OCI-LY7 (cell line): ENCODE results near the gene NPC1. TPM values are rescaled to one million over a fixed set of nuclear protein-coding genes. Genes with fewer than 3 reads are reported as not detected.

ENCODE experiments used
- BruUV-seq: library from RNA; stranded (reverse); fragments of 400-500 nt; replicated peaks from 2 replicates; lab custom pipeline; 2021; lab: Mats Ljungman, UMichigan
- CTCF ChIA-PET: fragments of 300-600 bp; sonication (Branson Sonifier 250); formaldehyde crosslinking; loops from one replicate; lab custom pipeline; 2022; ENCODE audit warnings: antibody characterized with exemption; ENCODE audit not compliant: unreplicated experiment; lab: Charles Lee
- POLR2A ChIA-PET: fragments of 300-600 bp; sonication (Branson Sonifier 250); formaldehyde crosslinking; loops from one replicate; lab custom pipeline; 2022; ENCODE audit warnings: antibody characterized with exemption; lab: Charles Lee
- DNase-seq: peaks from one replicate; pipeline ENCODE4 v3.0.0-alpha.2; 2015; ENCODE audit warnings: low spot score
- H2AFZ ChIP-seq: fragments of 200-600 bp; sonication (generic), shearing (Covaris generic); 2 replicates; pipeline ENCODE4 v1.6.1; 2014; ENCODE audit warnings: mild to moderate bottlenecking, antibody characterized with exemption, low read length, moderate library complexity
- H3K27ac ChIP-seq: fragments of 200-600 bp; sonication (generic); 2 replicates; pipeline ENCODE4 v1.5.1; 2014; ENCODE audit warnings: mixed run types, low read depth, mild to moderate bottlenecking, moderate library complexity, low read length, inconsistent platforms; ENCODE audit not compliant: poor library complexity, severe bottlenecking
- H3K36me3 ChIP-seq: fragments of 200-600 bp; sonication (generic); 2 replicates; pipeline ENCODE4 v1.6.1; 2014; ENCODE audit warnings: mild to moderate bottlenecking, antibody characterized with exemption, low read length, moderate library complexity, mixed read lengths; ENCODE audit not compliant: insufficient read depth
- H3K4me1 ChIP-seq: fragments of 200-600 bp; sonication (generic); 2 replicates; pipeline ENCODE4 v1.5.1; 2014; ENCODE audit warnings: mild to moderate bottlenecking, low read length; ENCODE audit not compliant: insufficient read depth, poor library complexity, severe bottlenecking
- H3K4me2 ChIP-seq: fragments of 200-600 bp; sonication (generic); 2 replicates; pipeline ENCODE4 v1.6.1; 2014; ENCODE audit warnings: mild to moderate bottlenecking, low read length
- H3K4me3 ChIP-seq: fragments of 200-600 bp; sonication (generic); 2 replicates; pipeline ENCODE4 v1.5.1; 2014; ENCODE audit warnings: mild to moderate bottlenecking, low read depth, low read length; ENCODE audit not compliant: poor library complexity, severe bottlenecking
- H3K79me2 ChIP-seq: fragments of 200-600 bp; sonication (generic); 2 replicates; pipeline ENCODE4 v1.6.1; 2016; ENCODE audit warnings: low read depth, mild to moderate bottlenecking, low read length, moderate library complexity, mixed read lengths; ENCODE audit not compliant: insufficient read depth
- H3K9me2 ChIP-seq: fragments of 200-600 bp; sonication (generic); 2 replicates; pipeline ENCODE4 v1.6.1; 2016; ENCODE audit warnings: mild to moderate bottlenecking, low read length, mixed read lengths; ENCODE audit not compliant: insufficient read depth
- H3K9me3 ChIP-seq: fragments of 200-600 bp; sonication (generic); 2 replicates; pipeline ENCODE4 v1.6.1; 2014; ENCODE audit warnings: mild to moderate bottlenecking, mixed run types, low read length, mixed read lengths
- H4K20me1 ChIP-seq: fragments of 200-600 bp; sonication (generic); 2 replicates; pipeline ENCODE4 v1.6.1; 2014; ENCODE audit warnings: mild to moderate bottlenecking, antibody characterized with exemption, low read length, moderate library complexity, mixed read lengths; ENCODE audit not compliant: insufficient read depth
- EZH2phosphoT487 ChIP-seq: fragments of 200-600 bp; sonication (generic); IDR thresholded peaks from 2 replicates; pipeline ENCODE4 v1.6.1; 2018; ENCODE audit warnings: low read depth, borderline replicate concordance, mild to moderate bottlenecking, mixed run types, antibody characterized with exemption, low read length, moderate library complexity, mixed read lengths
- intact Hi-C: fragments of 100-400 bp; cut with micrococcal nuclease; formaldehyde crosslinking; loops from one replicate; pipeline ENCODE4 v1.10.0; 2022; ENCODE audit not compliant: unreplicated experiment
- total RNA-seq, 2 experiments: library from RNA; depleted of rRNA in 1 of 2; stranded (reverse); fragments of >200 nt in 1 of 2; shearing (Covaris generic) in 1 of 2; gene quantifications; 2 replicates each; pipeline ENCODE4 v1.2.3, GENCODE V29; 2014 to 2022
- TF ChIP-seq, protein P1 (sequence below): fragments of 200-600 bp; sonication (generic); conservative IDR thresholded peaks from 2 replicates; pipeline ENCODE4 v1.5.1; 2014; ENCODE audit warnings: mild to moderate bottlenecking, antibody characterized with exemption, low read length, moderate library complexity, mixed read lengths

The NPC1 gene
- total RNA-seq, 2 experiments from 2014 or later: 26.0 to 38.9 TPM

DNA sequence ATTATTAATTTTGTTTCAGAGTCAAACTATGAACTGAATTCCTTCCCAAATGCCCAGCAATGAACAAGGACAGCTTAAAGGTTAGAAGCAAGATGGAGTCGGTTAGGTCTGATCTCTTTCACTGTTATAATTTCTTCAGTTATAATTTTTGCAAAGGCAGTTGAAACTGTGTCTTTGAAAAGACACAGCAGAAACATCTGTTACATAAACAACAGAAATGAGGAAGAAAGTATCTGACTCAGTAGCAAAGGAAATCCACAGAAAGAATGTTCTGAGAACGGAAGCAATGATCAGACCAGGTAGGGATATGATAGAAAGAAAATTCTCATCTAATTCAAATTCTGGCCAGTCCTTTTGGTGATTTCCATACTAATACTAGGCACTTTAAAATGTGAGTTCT, 88.2 kb downstream of the NPC1 start:
- Histone ChIP-seq H3K4me2 (peak overlapping the region; percentile 55), H3K9me3 (no peaks in the 10 kb centered on the region), H3K27ac (peak overlapping the region; percentile 44), H3K4me3 (no peak overlapping the region), H4K20me1 (no peaks in the 10 kb centered on the region), H3K9me2 (no peaks in the 10 kb centered on the region), H3K4me1 (peaks cover 33% of the 10 kb centered on the region), H3K36me3 (no peaks in the 10 kb centered on the region), H2AFZ (peak overlapping the region; percentile 96), H3K79me2 (no peaks in the 10 kb centered on the region)
- peak; percentile 43 for DNase-seq
- TF ChIP-seq, protein P1, sequence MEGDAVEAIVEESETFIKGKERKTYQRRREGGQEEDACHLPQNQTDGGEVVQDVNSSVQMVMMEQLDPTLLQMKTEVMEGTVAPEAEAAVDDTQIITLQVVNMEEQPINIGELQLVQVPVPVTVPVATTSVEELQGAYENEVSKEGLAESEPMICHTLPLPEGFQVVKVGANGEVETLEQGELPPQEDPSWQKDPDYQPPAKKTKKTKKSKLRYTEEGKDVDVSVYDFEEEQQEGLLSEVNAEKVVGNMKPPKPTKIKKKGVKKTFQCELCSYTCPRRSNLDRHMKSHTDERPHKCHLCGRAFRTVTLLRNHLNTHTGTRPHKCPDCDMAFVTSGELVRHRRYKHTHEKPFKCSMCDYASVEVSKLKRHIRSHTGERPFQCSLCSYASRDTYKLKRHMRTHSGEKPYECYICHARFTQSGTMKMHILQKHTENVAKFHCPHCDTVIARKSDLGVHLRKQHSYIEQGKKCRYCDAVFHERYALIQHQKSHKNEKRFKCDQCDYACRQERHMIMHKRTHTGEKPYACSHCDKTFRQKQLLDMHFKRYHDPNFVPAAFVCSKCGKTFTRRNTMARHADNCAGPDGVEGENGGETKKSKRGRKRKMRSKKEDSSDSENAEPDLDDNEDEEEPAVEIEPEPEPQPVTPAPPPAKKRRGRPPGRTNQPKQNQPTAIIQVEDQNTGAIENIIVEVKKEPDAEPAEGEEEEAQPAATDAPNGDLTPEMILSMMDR: no peak
- TF ChIP-seq EZH2phosphoT487: no peak
- CTCF ChIA-PET: interaction anchor here (0.8 to 0.9 kb wide), 4 partner anchors 10 to 88 kb away, joined by 3 to 6 read pairs (median 4); partner anchors contain the start of gene NPC1
- intact Hi-C loops: loop anchor here (2.0 kb wide), 1 partner anchor 45 kb away; the partner anchor contains the start of gene RIOK3
- POLR2A ChIA-PET: interaction anchor here (0.5 to 2.2 kb wide), 4 partner anchors 10 to 364 kb away, joined by 3 to 10 read pairs (median 5); partner anchors contain the start of gene CABLES1
- no TSS peak for BruUV-seq

DNA sequence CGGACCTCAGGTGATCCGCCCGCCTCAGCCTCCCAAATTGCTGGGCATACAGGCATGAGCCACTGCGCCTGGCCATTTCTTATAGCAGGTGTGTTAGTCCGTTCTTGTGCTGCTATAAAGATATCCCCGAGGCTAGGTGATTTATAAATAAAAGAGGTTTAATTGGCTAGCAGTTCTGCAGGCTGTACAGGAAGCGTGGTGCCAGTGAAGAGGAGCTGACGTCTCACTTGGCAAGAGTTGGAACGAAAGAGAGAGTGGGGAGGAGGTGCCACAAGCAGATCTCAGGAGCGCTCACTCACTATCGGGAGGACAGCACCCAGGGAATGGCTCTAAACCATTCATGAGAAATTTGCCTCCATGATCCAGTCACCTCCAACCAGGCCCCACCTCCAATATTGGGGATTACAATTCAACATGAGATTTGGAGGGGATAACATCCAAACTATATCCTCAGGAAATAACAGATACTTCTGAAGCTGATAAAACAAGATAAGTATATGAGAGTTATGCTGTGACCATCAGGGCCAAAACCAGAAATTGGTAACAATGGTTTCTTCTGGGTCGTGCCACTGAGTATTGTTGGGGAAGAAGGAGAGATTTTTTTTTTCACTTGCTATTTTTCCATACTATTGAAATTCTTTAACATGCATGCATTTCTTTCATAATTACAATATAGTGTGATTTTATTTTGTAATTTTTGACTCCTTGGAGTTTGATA, 90.4 kb downstream of the NPC1 start:
- H3K4me3 ChIP-seq: no peak overlapping the region
- H3K9me3 ChIP-seq: 0 out of 2 replicates have a peak, but pooled peaks cover 4% of the 10 kb centered on the region
- no peak overlapping the region for H2AFZ ChIP-seq
- H3K36me3 ChIP-seq: no peaks in the 10 kb centered on the region
- H3K9me2 ChIP-seq: no peaks in the 10 kb centered on the region
- H3K79me2 ChIP-seq: no peaks in the 10 kb centered on the region
- no peak overlapping the region for H3K27ac ChIP-seq
- DNase-seq: no peak
- BruUV-seq: no TSS peak
- H3K4me1 ChIP-seq: peaks cover 24% of the 10 kb centered on the region
- intact Hi-C loops: no loop called here
- no peak overlapping the region for H3K4me2 ChIP-seq
- TF ChIP-seq, protein P1: no peak
- no peak for TF ChIP-seq EZH2phosphoT487
- H4K20me1 ChIP-seq: no peaks in the 10 kb centered on the region
- CTCF ChIA-PET: interaction anchor here (0.6 kb wide), 2 partner anchors 8 to 95 kb away, joined by 3 read pairs; no protein-coding TSS in a partner anchor
- POLR2A ChIA-PET: interaction anchor here (0.6 to 1.3 kb wide), 2 partner anchors 8 to 15 kb away, joined by 3 to 4 read pairs; no protein-coding TSS in a partner anchor

DNA sequence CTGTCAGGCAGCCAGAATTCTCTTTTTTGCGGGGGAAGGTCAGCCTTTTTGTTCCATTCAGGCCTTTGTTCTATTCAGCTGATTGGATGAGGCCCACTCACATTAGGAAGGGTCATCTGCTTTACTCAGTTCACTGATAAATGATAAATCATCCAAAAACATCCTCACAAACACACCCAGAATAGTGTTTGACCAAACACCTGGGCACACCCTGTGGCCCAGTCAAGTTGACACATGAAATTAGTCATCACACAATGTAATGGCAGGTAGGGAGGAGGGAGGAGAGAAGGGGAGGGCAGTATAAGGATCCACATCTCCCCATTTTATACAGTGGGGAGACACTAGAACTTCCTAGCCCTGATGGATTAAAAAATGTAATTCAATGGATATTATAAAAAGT, 91.3 kb downstream of the NPC1 start:
- DNase-seq: no peak
- CTCF ChIA-PET: no interaction called here
- Histone ChIP-seq H3K9me2 (no peaks in the 10 kb centered on the region), H3K27ac (no peak overlapping the region), H3K4me1 (peaks cover 24% of the 10 kb centered on the region), H3K36me3 (no peaks in the 10 kb centered on the region; the same call in 1 of the 2 replicates), H2AFZ (no peak overlapping the region), H3K79me2 (no peaks in the 10 kb centered on the region), H3K9me3 (peaks cover 13% of the 10 kb centered on the region; the same call in 1 of the 2 replicates), H3K4me3 (no peak overlapping the region), H3K4me2 (no peak overlapping the region), H4K20me1 (no peaks in the 10 kb centered on the region)
- TF ChIP-seq EZH2phosphoT487: no peak
- TF ChIP-seq, protein P1: no peak
- intact Hi-C loops: no loop called here
- POLR2A ChIA-PET: no interaction called here
- no TSS peak for BruUV-seq
